H1 (cell line): ENCODE measurements around the gene TRNAU1AP. TPM values are rescaled to one million over a fixed set of nuclear protein-coding genes. Genes with fewer than 3 reads are reported as not detected.

ENCODE experiments used
- CTCF ChIA-PET: fragments of 300-600 bp; sonication (Branson Sonifier 250); formaldehyde crosslinking; loops from one replicate; lab custom pipeline; 2021; ENCODE audit not compliant: partially characterized antibody; lab: Charles Lee
- POLR2A ChIA-PET: fragments of 300-600 bp; sonication (Branson Sonifier 250); formaldehyde crosslinking; loops from one replicate; lab custom pipeline; 2021; ENCODE audit warnings: inconsistent platforms; ENCODE audit not compliant: partially characterized antibody; lab: Charles Lee
- DNase-seq, 2 experiments: peaks; one replicate each; pipeline versions ENCODE4 v3.0.0 to v3.0.0-alpha.2; 2010 to 2022; ENCODE audit warnings: low spot score in 2 of 2, low read depth in 1 of 2, mixed read lengths in 1 of 2
- FAIRE-seq: peaks from 2 replicates; lab custom pipeline; 2011; peaks lifted over from hg19 to GRCh38; lab: Jason Lieb, UNC
- H2AFZ ChIP-seq: 2 replicates; pipeline ENCODE4 v1.8.1; 2012; ENCODE audit warnings: low read length, inconsistent platforms
- H2AK5ac ChIP-seq: 2 replicates; pipeline ENCODE4 v1.6.1; 2013; ENCODE audit warnings: low read depth, low read length
- H2BK120ac ChIP-seq: replicated peaks from 2 replicates; pipeline ENCODE3; 2013; ENCODE audit warnings: low read depth, low read length, inconsistent platforms
- H2BK12ac ChIP-seq: 2 replicates; pipeline ENCODE4 v1.6.1; 2013; ENCODE audit warnings: low read depth, low read length
- H2BK15ac ChIP-seq: 2 replicates; pipeline ENCODE4 v1.6.1; 2013; ENCODE audit warnings: low read length
- H2BK20ac ChIP-seq: 2 replicates; pipeline ENCODE4 v1.6.1; 2013; ENCODE audit warnings: low read length
- H2BK5ac ChIP-seq: 2 replicates; pipeline ENCODE4 v1.6.1; 2013; ENCODE audit warnings: low read depth, low read length
- H3K14ac ChIP-seq: 2 replicates; pipeline ENCODE4 v1.6.1; 2013; ENCODE audit warnings: inconsistent platforms; ENCODE audit not compliant: insufficient read length
- H3K18ac ChIP-seq: 2 replicates; pipeline ENCODE4 v1.6.1; 2013; ENCODE audit warnings: low read length; ENCODE audit errors: extremely low read depth
- H3K23ac ChIP-seq: 2 replicates; pipeline ENCODE4 v1.6.1; 2013; ENCODE audit warnings: inconsistent platforms; ENCODE audit not compliant: insufficient read length
- H3K23me2 ChIP-seq: 2 replicates; pipeline ENCODE4 v1.6.1; 2013; ENCODE audit warnings: low read depth, low read length
- H3K27ac ChIP-seq: 2 replicates; pipeline ENCODE4 v1.6.1; 2011; ENCODE audit warnings: low read depth, low read length, inconsistent platforms
- H3K27me3 ChIP-seq, 4 experiments: replicated peaks in 1 of 4; 1 replicate in 1 of 4; 2 replicates in 3 of 4; pipeline versions ENCODE4 v1.6.1 to v1.8.1; 2011 to 2013; ENCODE audit warnings: low read length in 3 of 4, mild to moderate bottlenecking in 3 of 4, inconsistent platforms in 2 of 4, mixed read lengths in 2 of 4, moderate library complexity in 1 of 4; ENCODE audit not compliant: control insufficient read depth in 3 of 4, insufficient read depth in 3 of 4; ENCODE audit errors: extremely low read depth in 1 of 4
- H3K36me3 ChIP-seq, 4 experiments: 2 replicates each; pipeline versions ENCODE4 v1.6.1 to v1.8.1; 2011 to 2013; ENCODE audit warnings: mild to moderate bottlenecking in 4 of 4, low read length in 3 of 4, moderate library complexity in 2 of 4, control low read depth in 1 of 4, inconsistent platforms in 1 of 4; ENCODE audit not compliant: insufficient read depth in 4 of 4, control insufficient read depth in 2 of 4
- H3K4ac ChIP-seq: replicated peaks from 2 replicates; pipeline ENCODE3; 2013; ENCODE audit warnings: low read length, low read depth, mixed read lengths, inconsistent platforms; ENCODE audit not compliant: insufficient read length
- H3K4me1 ChIP-seq, 4 experiments: replicated peaks in 1 of 4; 1 replicate in 1 of 4; 2 replicates in 3 of 4; pipeline versions ENCODE4 v1.6.1 to v1.8.1; 2011 to 2013; ENCODE audit warnings: low read length in 3 of 4, inconsistent platforms in 2 of 4, mixed read lengths in 1 of 4; ENCODE audit not compliant: insufficient read depth in 4 of 4, control insufficient read depth in 3 of 4
- H3K4me2 ChIP-seq, 2 experiments: 2 replicates each; pipeline versions ENCODE4 v1.6.1 to v1.8.1; 2011 to 2013; ENCODE audit warnings: low read depth in 2 of 2, low read length in 2 of 2, control low read depth in 1 of 2, inconsistent platforms in 1 of 2, mild to moderate bottlenecking in 1 of 2; ENCODE audit not compliant: insufficient read depth in 1 of 2
- H3K4me3 ChIP-seq, 4 experiments: fragments of 200-600, 300-600 bp in 1 of 4; sonication (generic), shearing (Covaris generic), sonication (Bioruptor Twin) in 1 of 4; 2 replicates each; pipeline versions ENCODE4 v1.5.1 to v1.8.1; 2011 to 2016; ENCODE audit warnings: low read length in 4 of 4, low read depth in 3 of 4, control low read depth in 2 of 4, inconsistent platforms in 2 of 4, mild to moderate bottlenecking in 2 of 4, mixed read lengths in 1 of 4, moderate library complexity in 1 of 4; ENCODE audit not compliant: insufficient read depth in 2 of 4; ENCODE audit errors: extremely low read depth in 1 of 4
- H3K56ac ChIP-seq: replicated peaks from 2 replicates; pipeline ENCODE3; 2013; ENCODE audit warnings: low read depth, mild to moderate bottlenecking, mixed read lengths, low read length, inconsistent platforms; ENCODE audit not compliant: insufficient read length
- H3K79me1 ChIP-seq: 2 replicates; pipeline ENCODE4 v1.6.1; 2013; ENCODE audit warnings: low read depth, low read length, control low read depth
- H3K79me2 ChIP-seq, 2 experiments: 2 replicates each; pipeline versions ENCODE4 v1.6.1 to v1.8.1; 2012 to 2013; ENCODE audit warnings: low read length in 2 of 2, mild to moderate bottlenecking in 2 of 2, inconsistent platforms in 1 of 2; ENCODE audit not compliant: insufficient read depth in 2 of 2, control insufficient read depth in 1 of 2
- H3K9ac ChIP-seq, 4 experiments: replicated peaks in 1 of 4; 1 replicate in 1 of 4; 2 replicates in 3 of 4; pipeline versions ENCODE4 v1.6.1 to v1.8.1; 2011 to 2013; ENCODE audit warnings: low read depth in 3 of 4, low read length in 3 of 4, control low read depth in 2 of 4, mild to moderate bottlenecking in 2 of 4, moderate library complexity in 2 of 4, inconsistent platforms in 1 of 4; ENCODE audit errors: extremely low read depth in 1 of 4
- H3K9me3 ChIP-seq, 2 experiments: 2 replicates each; pipeline versions ENCODE4 v1.6.1 to v1.8.1; 2012 to 2013; ENCODE audit warnings: mild to moderate bottlenecking in 2 of 2, moderate library complexity in 2 of 2, control low read depth in 1 of 2, inconsistent platforms in 1 of 2, low read depth in 1 of 2, low read length in 1 of 2, mixed read lengths in 1 of 2; ENCODE audit not compliant: insufficient read depth in 2 of 2
- H4K20me1 ChIP-seq, 2 experiments: replicated peaks in 1 of 2; 2 replicates each; pipeline versions ENCODE3 to v1.8.1; 2011 to 2013; ENCODE audit warnings: inconsistent platforms in 2 of 2, low read length in 2 of 2, mild to moderate bottlenecking in 1 of 2; ENCODE audit not compliant: insufficient read depth in 2 of 2, control insufficient read depth in 1 of 2
- H4K5ac ChIP-seq: 2 replicates; pipeline ENCODE4 v1.6.1; 2013; ENCODE audit warnings: low read length, low read depth, mixed read lengths, inconsistent platforms; ENCODE audit not compliant: insufficient read length
- H4K8ac ChIP-seq: 2 replicates; pipeline ENCODE4 v1.8.0; 2013; ENCODE audit warnings: mild to moderate bottlenecking, moderate library complexity, low read length, inconsistent platforms; ENCODE audit not compliant: insufficient read depth; ENCODE audit errors: extremely low read depth
- H4K91ac ChIP-seq: replicated peaks from 2 replicates; pipeline ENCODE3; 2013; ENCODE audit warnings: low read length, mixed read lengths, inconsistent platforms; ENCODE audit not compliant: insufficient read length
- GTF2F1 ChIP-seq: IDR thresholded peaks from 2 replicates; pipeline ENCODE4 v1.6.1; 2012; ENCODE audit warnings: low read depth, low read length, improper control_type of control experiment, borderline replicate concordance
- POU5F1 ChIP-seq: IDR thresholded peaks from 2 replicates; pipeline ENCODE4 v1.6.1; 2011; ENCODE audit warnings: low read depth, mild to moderate bottlenecking, low read length, moderate library complexity
- TCF12 ChIP-seq: IDR thresholded peaks from 2 replicates; pipeline ENCODE4 v1.6.1; 2011; ENCODE audit warnings: low read depth, mild to moderate bottlenecking, low read length
- WGBS, 2 experiments: shearing (Covaris generic) in 1 of 2; methylation state at CpG; one replicate each; pipeline versions ENCODE4 v1.1.6 to v1.1.7; 2013 to 2015; ENCODE audit warnings: low lambda C conversion rate in 2 of 2, mixed read lengths in 2 of 2, inconsistent platforms in 1 of 2, low coverage in 1 of 2, missing lambda C conversion rate in 1 of 2; ENCODE audit not compliant: insufficient replicate concordance in 2 of 2, insufficient coverage in 1 of 2, insufficient read length in 1 of 2; ENCODE audit errors: extremely low coverage in 1 of 2, missing lambda C conversion rate in 1 of 2; 5-methylcytosine and 5-hydroxymethylcytosine counted together
- polyA plus RNA-seq, 7 experiments: library from polyadenylated mRNA; depleted of rRNA in 3 of 7; stranded (reverse) in 5 of 7; unstranded in 2 of 7; fragments of >200 nt in 5 of 7; fragments of 200-250 nt in 2 of 7; gene quantifications; 1 replicate in 5 of 7; 2 replicates in 1 of 7; 4 replicates in 1 of 7; pipeline versions ENCODE4 v1.2.1 to v1.2.3, GENCODE V29; 2011 to 2013; ENCODE audit warnings: missing spikeins in 2 of 7, mixed read lengths in 2 of 7
- total RNA-seq: library from RNA; stranded (reverse); fragmentation: NEBNext Ultra II Directional; extraction: Animal tissue kit (Norgen Biotek cat#: 25700); gene quantifications from 2 replicates; pipeline ENCODE4 v1.2.1, GENCODE V29; 2021

TRNAU1AP gene
- total and polyA plus RNA-seq, 2 of the 8 experiments (the other 6 are each of a cell fraction or from before 2014, with no cell fraction given): 35.2 to 37.1 TPM

GRCh38 chr1:28548318-28548717 lies 4.6 kb upstream of the TRNAU1AP start:
- no peak overlapping the region for H3K4me2 ChIP-seq
- no peaks in the 10 kb centered on the region for H3K79me2 ChIP-seq
- H3K23me2 ChIP-seq: no peaks in the 10 kb centered on the region; the same call in none of the 2 replicates
- H3K9ac ChIP-seq: no peak overlapping the region
- H2AK5ac ChIP-seq: no peak overlapping the region
- no peak overlapping the region for H4K91ac ChIP-seq
- no peak overlapping the region for H2BK12ac ChIP-seq
- H3K14ac ChIP-seq: no peak overlapping the region
- no peak overlapping the region for H3K56ac ChIP-seq
- H2BK15ac ChIP-seq: no peak overlapping the region
- H3K36me3 ChIP-seq: no peaks in the 10 kb centered on the region
- H4K8ac ChIP-seq: no peak overlapping the region
- FAIRE-seq (no peak), DNase-seq (no peak)
- no peak overlapping the region for H3K4me3 ChIP-seq
- H3K18ac ChIP-seq: no peak overlapping the region
- H2BK5ac ChIP-seq: no peak overlapping the region
- no peak overlapping the region for H4K5ac ChIP-seq
- H3K4me1 ChIP-seq: no peaks in the 10 kb centered on the region
- no peak overlapping the region for H3K27ac ChIP-seq
- no peak overlapping the region for H2BK120ac ChIP-seq
- H4K20me1 ChIP-seq: no peaks in the 10 kb centered on the region
- H3K4ac ChIP-seq: no peak overlapping the region
- no peak overlapping the region for H2BK20ac ChIP-seq
- H2AFZ ChIP-seq: no peak overlapping the region
- no peak overlapping the region for H3K23ac ChIP-seq
- no peaks in the 10 kb centered on the region for H3K27me3 ChIP-seq
- 94% methylated on average over 3 of the region's 3 CpGs; no CpG with 5 or more reads in 1 of the 2 experiments for WGBS, 2 experiments
- CTCF ChIA-PET: interaction anchor here (1.0 kb wide), 1 partner anchor 53 kb away, joined by 3 read pairs; no protein-coding TSS in a partner anchor
- H3K9me3 ChIP-seq: no peaks in the 10 kb centered on the region
- TF ChIP-seq POU5F1 (no peak), TCF12 (no peak), GTF2F1 (no peak)
- TF ChIP-seq, all 59 proteins: peak for 0
- no peaks in the 10 kb centered on the region for H3K79me1 ChIP-seq
- POLR2A ChIA-PET: interaction anchor here (0.9 to 29.3 kb wide), 5 partner anchors 10 to 67 kb away, joined by 3 to 552 read pairs (median 5); no protein-coding TSS in a partner anchor
